MCF 10A (cell line): Measurements from ENCODE around the gene TFCP2. TPM values are rescaled to one million over a fixed set of nuclear protein-coding genes. Genes with fewer than 3 reads are reported as not detected.

Experiments used
- BruUV-seq: library from RNA; stranded (reverse); fragments of 400-500 nt; replicated peaks from 2 replicates; lab custom pipeline; 2021; lab: Mats Ljungman, UMichigan
- CTCF ChIA-PET: fragments of 300-600 bp; sonication (Branson Sonifier 250); formaldehyde crosslinking; extraction: SDS; loops from one replicate; lab custom pipeline; 2021; ENCODE audit warnings: antibody characterized with exemption, inconsistent platforms; lab: Yijun Ruan, JAX
- POLR2A ChIA-PET: fragments of 300-600, 350-650 bp; sonication (Branson Sonifier 250); formaldehyde crosslinking; extraction: SDS; loops from one replicate; lab custom pipeline; 2020; ENCODE audit warnings: antibody characterized with exemption, inconsistent platforms; lab: Yijun Ruan, JAX
- DNase-seq: peaks from one replicate; pipeline ENCODE4 v3.0.0-alpha.2; 2018; ENCODE audit not compliant: unreplicated experiment
- H3K27ac Mint-ChIP-seq: one replicate; pipeline ENCODE4 v1.8.0; 2022; ENCODE audit warnings: mild to moderate bottlenecking, low read depth, mixed read lengths; ENCODE audit not compliant: unreplicated experiment
- H3K27me3 Mint-ChIP-seq: one replicate; pipeline ENCODE4 v1.8.0; 2022; ENCODE audit warnings: mixed read lengths; ENCODE audit not compliant: insufficient read depth, unreplicated experiment
- H3K36me3 Mint-ChIP-seq: one replicate; pipeline ENCODE4 v1.8.0; 2022; ENCODE audit warnings: mild to moderate bottlenecking, moderate library complexity, mixed read lengths; ENCODE audit not compliant: insufficient read depth, unreplicated experiment
- H3K4me1 Mint-ChIP-seq: one replicate; pipeline ENCODE4 v1.8.0; 2022; ENCODE audit warnings: mixed read lengths; ENCODE audit not compliant: insufficient read depth, unreplicated experiment
- H3K4me3 Mint-ChIP-seq: one replicate; pipeline ENCODE4 v1.8.0; 2022; ENCODE audit warnings: mild to moderate bottlenecking, moderate library complexity, mixed read lengths; ENCODE audit not compliant: unreplicated experiment
- H3K9me3 Mint-ChIP-seq: one replicate; pipeline ENCODE4 v1.8.0; 2022; ENCODE audit warnings: mixed read lengths; ENCODE audit not compliant: unreplicated experiment
- CTCF ChIP-seq: fragments of 200-600 bp; IDR thresholded peaks from one replicate; pipeline ENCODE4 v1.8.0; 2022; ENCODE audit warnings: antibody characterized with exemption, mild to moderate bottlenecking; ENCODE audit not compliant: unreplicated experiment
- intact Hi-C: fragments of 100-400 bp; cut with micrococcal nuclease; formaldehyde crosslinking; loops from 2 replicates; pipeline ENCODE4 v1.14.1; 2022
- total RNA-seq: library from RNA; stranded (reverse); gene quantifications from 2 replicates; pipeline ENCODE4 v1.2.3, GENCODE V29; 2022

The TFCP2 gene
- total RNA-seq, 1 experiment from 2014 or later: 34.9 TPM

- peak; percentile 6 for DNase-seq
- intact Hi-C loops: no loop called here
- ChIA-PET CTCF (interaction anchor here (0.6 to 0.8 kb wide), 5 partner anchors 65 to 920 kb away, joined by 3 to 5 read pairs (median 3); no protein-coding TSS in a partner anchor), POLR2A (interaction anchor here (0.5 to 3.3 kb wide), 9 partner anchors 10 to 289 kb away, joined by 3 to 16 read pairs (median 3); partner anchors contain the start of genes CSRNP2 and SLC11A2)
- H3K36me3 Mint-ChIP-seq: peaks cover 66% of the 10 kb centered on the region
- no peak overlapping the region for H3K27ac Mint-ChIP-seq
- no TSS peak for BruUV-seq
- TF ChIP-seq CTCF: no peak
- peaks cover 15% of the 10 kb centered on the region for H3K4me1 Mint-ChIP-seq
- no peaks in the 10 kb centered on the region for H3K27me3 Mint-ChIP-seq
- H3K4me3 Mint-ChIP-seq: peak overlapping the region; percentile 31
- H3K9me3 Mint-ChIP-seq: no peaks in the 10 kb centered on the region
These were observed 121.1 kb downstream of the TFCP2 start for GRCh38 chr12:51051787-51052186.

- no TSS peak for BruUV-seq
- CTCF ChIA-PET: no interaction called here
- H3K36me3 Mint-ChIP-seq: peaks cover 45% of the 10 kb centered on the region
- H3K9me3 Mint-ChIP-seq: no peaks in the 10 kb centered on the region
- intact Hi-C loops: loop anchor here (2.0 to 10.0 kb wide), 5 partner anchors 33 to 282 kb away; partner anchors contain the start of genes CSRNP2, DAZAP2 and POU6F1
- peaks cover 7% of the 10 kb centered on the region for H3K4me1 Mint-ChIP-seq
- POLR2A ChIA-PET: interaction anchor here (0.6 to 5.7 kb wide), 13 partner anchors 11 to 285 kb away, joined by 3 to 108 read pairs (median 4); partner anchors contain the start of genes ATF1, CSRNP2 and SLC11A2
- H3K4me3 Mint-ChIP-seq: peak overlapping the region; percentile 94
- H3K27me3 Mint-ChIP-seq: no peaks in the 10 kb centered on the region
- no peak for DNase-seq
- TF ChIP-seq CTCF: no peak
- H3K27ac Mint-ChIP-seq: peak overlapping the region; percentile 93
These were observed 123.4 kb downstream of the TFCP2 start for GRCh38 chr12:51049525-51049924.

- Mint-ChIP-seq H3K27ac (peak overlapping the region; percentile 93), H3K4me1 (peaks cover 7% of the 10 kb centered on the region), H3K36me3 (peaks cover 38% of the 10 kb centered on the region), H3K9me3 (no peaks in the 10 kb centered on the region), H3K27me3 (no peaks in the 10 kb centered on the region), H3K4me3 (peak overlapping the region; percentile 94)
- intact Hi-C loops: loop anchor here (1.0 to 10.0 kb wide), 6 partner anchors 34 to 293 kb away; partner anchors contain the start of genes CSRNP2, DAZAP2 and POU6F1
- TF ChIP-seq CTCF: no peak
- peak; percentile 16 for DNase-seq
- ChIA-PET POLR2A (interaction anchor here (0.5 to 5.7 kb wide), 24 partner anchors 8 to 284 kb away, joined by 3 to 108 read pairs (median 4); partner anchors contain the start of genes ATF1, CSRNP2, DAZAP2 and SLC11A2), CTCF (interaction anchor here (0.5 to 0.9 kb wide), 3 partner anchors 14 to 1009 kb away, joined by 3 read pairs; no protein-coding TSS in a partner anchor)
- TSS peak; percentile 58 for BruUV-seq
These were observed 124.2 kb downstream of the TFCP2 start for GRCh38 chr12:51048661-51049251.
